NCI-H2107 treated with DMSO at 0.1 percent for 48 hours (cell line): ENCODE data around the gene ITGAX.
"Not testable (repeated sequence)": the region's sequence is repeated elsewhere in the genome, so short reads cannot be mapped to it uniquely, and the experiment has no call there.

Experiments
- DNase-seq: peaks from one replicate; lab custom pipeline; 2025; ENCODE audit not compliant: unreplicated experiment; lab: John Stamatoyannopoulos, UW

The ITGAX gene

GRCh38 chr16:31354394-31355291 lies at the start of gene ITGAX:
Gene ITGAX, plus strand, starts transcription at chr16:31355176. Its CDS starts 79 bp downstream, at chr16:31355255.
- no peak for DNase-seq

GRCh38 chr16:31305219-31305618 lies 49.8 kb upstream of the ITGAX start:
- no peak for DNase-seq

- DNase-seq: not testable (repeated sequence)
Observed at GRCh38 chr16:31308381-31308780, 46.6 kb upstream of the ITGAX start.

GRCh38 chr16:31322500-31322899 lies 32.5 kb upstream of the ITGAX start:
- no peak for DNase-seq

GRCh38 chr16:31323959-31324629 lies 30.9 kb upstream of the ITGAX start:
- no peak for DNase-seq

GRCh38 chr16:31325171-31325570 lies 29.8 kb upstream of the ITGAX start:
- no peak for DNase-seq

GRCh38 chr16:31327646-31328225 lies 27.2 kb upstream of the ITGAX start:
- no peak for DNase-seq

GRCh38 chr16:31328322-31329052 lies 26.5 kb upstream of the ITGAX start:
- DNase-seq: no peak

- DNase-seq: no peak
Observed at GRCh38 chr16:31329671-31330552, 25.1 kb upstream of the ITGAX start.

GRCh38 chr16:31330553-31330890 lies 24.5 kb upstream of the ITGAX start:
- DNase-seq: no peak

GRCh38 chr16:31331141-31331764 lies 23.7 kb upstream of the ITGAX start:
- DNase-seq: no peak

- no peak for DNase-seq
Observed at GRCh38 chr16:31331807-31332301, 23.1 kb upstream of the ITGAX start.

GRCh38 chr16:31332544-31332943 lies 22.4 kb upstream of the ITGAX start:
- no peak for DNase-seq

- DNase-seq: no peak
Observed at GRCh38 chr16:31333686-31334649, 21.0 kb upstream of the ITGAX start.

GRCh38 chr16:31334934-31335333 lies 20.0 kb upstream of the ITGAX start:
- DNase-seq: no peak

GRCh38 chr16:31335431-31335830 lies 19.5 kb upstream of the ITGAX start:
- no peak for DNase-seq

- DNase-seq: not testable (repeated sequence)
Observed at GRCh38 chr16:31338166-31338685, 16.8 kb upstream of the ITGAX start.

- DNase-seq: no peak
Observed at GRCh38 chr16:31344712-31345111, 10.3 kb upstream of the ITGAX start.
